ENCODE results near the gene PCDHA1. TPM values are rescaled to one million over a fixed set of nuclear protein-coding genes. Genes with fewer than 3 reads are reported as not detected.

PCDHA1 gene
- total and polyA plus RNA-seq, 2 of the 13 experiments (the other 11 are each of a cell fraction or from before 2014, with no cell fraction given): not detected

- Histone ChIP-seq H3K27ac (ENCODE audit: extremely low read length, insufficient read depth, low read length) (no peak overlapping the region), H3K79me2 (ENCODE audit: insufficient read depth, low read length) (no peaks in the 10 kb centered on the region), H4K20me1 (ENCODE audit: insufficient read depth, low read length) (no peaks in the 10 kb centered on the region), H3K9me3 (ENCODE audit: low read length) (no peaks in the 10 kb centered on the region), H3K36me3 (replicated peaks in 1 of 2; ENCODE audit: control insufficient read depth in 1 of 2, insufficient read depth in 2 of 2, low read length in 2 of 2) (no peaks in the 10 kb centered on the region), H3K4me2 (ENCODE audit: low read depth, low read length) (no peak overlapping the region), H3K27me3 (ENCODE audit: control insufficient read depth in 1 of 2, insufficient read depth in 2 of 2, low read length in 2 of 2) (no peaks in the 10 kb centered on the region), H3K4me1 (ENCODE audit: insufficient read depth, low read length) (no peaks in the 10 kb centered on the region), H2AFZ (ENCODE audit: low read length) (no peak overlapping the region), H3K9ac (ENCODE audit: insufficient read depth, low read depth, low read length) (no peak overlapping the region), H3K4me3 (replicated peaks in 1 of 3; ENCODE audit: insufficient read depth in 1 of 3, low read depth in 2 of 3, low read length in 3 of 3) (no peak overlapping the region)
- no peak for TF ChIP-seq ZNF557 (CRISPR knock-in tag; IDR thresholded peaks at IDR 0.05)
- no peak for TF ChIP-seq ZNF646 (CRISPR knock-in tag; IDR thresholded peaks at IDR 0.05)
- TF ChIP-seq ZFP36L1 (CRISPR knock-in tag; IDR thresholded peaks at IDR 0.05): no peak
- no peak for TF ChIP-seq ETV5 (CRISPR knock-in tag; IDR thresholded peaks at IDR 0.05; ENCODE audit: borderline replicate concordance)
- TF ChIP-seq ZNF20 (CRISPR knock-in tag; IDR thresholded peaks at IDR 0.05): no peak
- TF ChIP-seq SCMH1 (CRISPR knock-in tag; IDR thresholded peaks at IDR 0.05; ENCODE audit: borderline replicate concordance): no peak
- no peak for TF ChIP-seq ZBTB42 (CRISPR knock-in tag; IDR thresholded peaks at IDR 0.05)
- DNase-seq (ENCODE audit: low spot score) (no peak), ATAC-seq (no peak), FAIRE-seq (no peak)
- 65% methylated on average over 15 of the region's 15 CpGs for WGBS (ENCODE audit: low lambda C conversion rate)
- POLR2A ChIA-PET: no interaction called here
- CTCF ChIA-PET (ENCODE audit: low intra/inter-chr PET ratio, low total read pairs): no interaction called here
- in situ Hi-C loops (cut with HindIII; ENCODE audit: extremely low pct_ligation_motif_present, low pct_unique_long_range_greater_than_20kb) (no loop called here), intact Hi-C loops (cut with micrococcal nuclease; ENCODE audit: unreplicated experiment) (no loop called here)
- BruUV-seq (replicated peaks): no TSS peak
Observed at GRCh38 chr5:141031006-141031405, 245.1 kb downstream of the PCDHA1 start.
